GM21529 (cell line): Measurements from ENCODE around the gene MIEN1.
"Not testable (repeated sequence)": the region's sequence is repeated elsewhere in the genome, so short reads cannot be mapped to it uniquely, and the experiment has no call there.

Experiments used
- ATAC-seq: cut with Tn5 transposase; IDR thresholded peaks from one replicate; pipeline ENCODE4 v1.9.1; 2021; ENCODE audit not compliant: unreplicated experiment

The MIEN1 gene, protein sequence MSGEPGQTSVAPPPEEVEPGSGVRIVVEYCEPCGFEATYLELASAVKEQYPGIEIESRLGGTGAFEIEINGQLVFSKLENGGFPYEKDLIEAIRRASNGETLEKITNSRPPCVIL

DNA sequence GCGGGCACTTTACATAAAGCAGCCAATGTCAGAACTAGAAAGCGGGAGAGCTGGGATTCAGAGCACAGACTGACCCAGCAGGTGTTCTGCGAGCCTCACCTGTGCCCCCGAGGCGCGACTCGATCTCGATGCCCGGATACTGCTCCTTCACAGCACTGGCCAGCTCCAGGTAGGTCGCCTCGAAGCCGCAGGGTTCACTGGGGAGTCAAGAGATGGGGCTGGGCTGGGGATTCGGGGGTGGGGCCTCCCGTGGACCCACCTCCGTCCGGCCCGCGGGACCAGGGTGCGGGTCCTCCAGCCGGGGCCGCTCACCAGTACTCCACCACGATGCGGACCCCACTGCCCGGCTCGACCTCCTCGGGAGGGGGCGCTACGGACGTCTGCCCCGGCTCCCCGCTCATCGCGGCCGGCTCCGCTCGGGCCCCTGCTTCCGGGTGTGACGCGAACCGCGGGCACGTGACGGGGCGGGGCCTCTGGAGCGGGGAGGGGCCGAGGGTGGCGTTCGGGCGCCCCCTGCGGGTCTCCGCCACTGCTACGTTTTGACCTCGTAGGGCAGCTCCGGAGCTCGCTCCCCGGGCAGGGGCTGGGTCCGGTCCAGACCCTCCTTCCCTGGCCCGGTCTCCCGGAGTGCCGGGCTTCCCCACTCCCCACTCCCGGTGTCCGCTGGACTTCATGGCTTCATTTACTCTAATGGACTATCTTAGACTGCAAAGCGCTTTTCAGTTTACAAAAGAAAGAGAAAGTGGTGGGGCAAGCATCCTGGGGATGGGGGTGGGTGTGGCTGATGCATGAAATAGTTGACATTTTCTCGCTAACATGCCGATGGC, at the start of gene MIEN1:
Gene MIEN1, minus strand, starts transcription at position 438 of the 827 bp plus-strand sequence. Its CDS starts 37 bp downstream, at position 401.
- peak; percentile 84 for ATAC-seq

DNA sequence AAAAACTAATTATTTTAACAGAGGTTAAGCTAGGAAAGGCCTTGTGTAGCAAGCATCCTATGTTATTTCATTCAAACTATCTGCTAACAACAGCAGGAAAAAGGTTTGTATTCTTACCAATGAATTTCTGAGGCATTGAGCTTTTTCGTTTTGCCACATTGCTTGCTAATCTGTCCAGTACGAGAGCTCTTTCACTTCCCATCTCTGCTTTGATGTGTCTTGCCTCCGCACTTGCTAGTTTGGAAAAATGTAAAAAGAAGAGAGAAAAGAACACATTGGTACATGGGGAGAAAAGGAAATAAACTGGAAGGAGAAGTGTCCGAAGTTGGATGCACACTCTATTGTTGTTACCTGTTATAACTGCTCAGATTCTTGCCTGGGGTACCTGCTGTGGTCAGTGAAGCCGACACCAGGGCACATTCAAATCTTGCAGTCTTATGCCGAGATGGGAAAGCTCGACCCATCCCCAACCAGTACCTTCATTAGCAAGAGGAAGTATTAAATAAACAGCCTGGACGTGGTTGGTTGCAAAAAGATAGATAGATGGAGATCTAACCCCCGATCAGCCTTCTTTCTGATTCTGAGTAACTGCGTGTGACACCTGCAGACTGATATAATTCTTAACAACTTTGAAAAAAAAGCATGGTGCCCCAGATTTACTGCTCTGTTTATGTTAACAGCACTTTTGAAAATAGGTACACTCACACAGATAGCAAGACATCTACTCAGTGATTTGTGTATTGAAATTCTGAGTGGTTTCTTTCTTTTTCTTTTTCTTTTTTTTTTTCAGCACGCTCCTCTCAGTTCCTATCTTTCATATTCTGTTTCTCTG, 47.4 kb upstream of the MIEN1 start:
- peak; percentile 49 for ATAC-seq

DNA sequence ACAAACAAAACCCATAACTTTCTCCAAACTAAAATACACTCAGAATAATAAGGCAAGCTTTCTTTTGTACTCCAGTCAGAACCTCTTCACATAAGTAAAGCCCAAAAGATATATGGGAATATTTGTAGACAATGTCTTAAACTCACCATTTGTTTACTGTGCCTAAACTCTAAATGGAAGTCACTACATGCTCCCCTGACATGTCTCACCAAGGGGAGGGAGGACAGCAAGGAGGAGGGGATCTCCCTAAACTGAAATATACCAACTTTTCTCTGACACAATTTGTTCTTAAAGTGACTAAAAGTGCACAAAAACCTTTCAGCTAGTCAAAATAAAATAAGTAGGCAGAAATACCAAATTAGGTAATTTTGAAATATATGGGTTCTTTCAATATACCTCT, 45.9 kb upstream of the MIEN1 start:
- ATAC-seq: no peak

DNA sequence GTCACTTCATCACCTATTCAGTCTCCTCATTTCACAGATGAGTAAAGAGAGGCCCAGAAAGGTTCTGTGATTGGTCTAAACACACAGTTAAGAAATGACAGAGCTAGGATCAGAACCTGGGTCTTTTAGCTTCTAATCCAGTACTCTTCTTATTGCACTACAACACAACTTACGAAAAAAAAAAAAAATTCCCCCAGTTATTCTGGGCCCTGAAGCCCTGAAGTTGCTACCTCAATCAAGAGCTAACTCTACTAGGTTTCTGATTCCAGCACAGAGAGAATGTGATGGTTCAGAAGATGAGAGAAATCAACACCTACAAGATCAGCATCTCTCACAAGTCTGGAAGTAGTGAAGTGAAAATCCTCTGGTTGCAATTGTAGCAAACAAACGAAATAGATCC, 44.7 kb upstream of the MIEN1 start:
- no peak for ATAC-seq

DNA sequence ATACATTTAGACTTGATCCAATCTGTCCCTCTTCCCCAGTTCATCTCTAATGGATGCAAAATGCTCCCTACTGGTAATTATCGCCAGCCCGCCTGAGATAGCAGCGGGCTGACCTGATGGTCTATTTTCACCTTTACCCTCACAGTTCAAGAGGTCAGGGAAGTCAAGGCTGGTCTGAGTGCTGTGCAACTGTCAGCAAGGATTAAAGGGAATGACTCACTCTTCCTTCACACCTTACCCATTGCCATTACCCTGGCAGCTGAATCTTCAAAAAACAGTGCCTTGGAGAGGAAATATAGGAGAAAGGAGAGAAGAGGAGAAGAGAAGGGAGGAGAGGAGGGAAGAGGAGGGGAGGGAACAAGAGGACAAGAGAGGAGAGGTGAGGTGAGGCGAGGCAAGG, 43.7 kb upstream of the MIEN1 start:
- no peak for ATAC-seq

DNA sequence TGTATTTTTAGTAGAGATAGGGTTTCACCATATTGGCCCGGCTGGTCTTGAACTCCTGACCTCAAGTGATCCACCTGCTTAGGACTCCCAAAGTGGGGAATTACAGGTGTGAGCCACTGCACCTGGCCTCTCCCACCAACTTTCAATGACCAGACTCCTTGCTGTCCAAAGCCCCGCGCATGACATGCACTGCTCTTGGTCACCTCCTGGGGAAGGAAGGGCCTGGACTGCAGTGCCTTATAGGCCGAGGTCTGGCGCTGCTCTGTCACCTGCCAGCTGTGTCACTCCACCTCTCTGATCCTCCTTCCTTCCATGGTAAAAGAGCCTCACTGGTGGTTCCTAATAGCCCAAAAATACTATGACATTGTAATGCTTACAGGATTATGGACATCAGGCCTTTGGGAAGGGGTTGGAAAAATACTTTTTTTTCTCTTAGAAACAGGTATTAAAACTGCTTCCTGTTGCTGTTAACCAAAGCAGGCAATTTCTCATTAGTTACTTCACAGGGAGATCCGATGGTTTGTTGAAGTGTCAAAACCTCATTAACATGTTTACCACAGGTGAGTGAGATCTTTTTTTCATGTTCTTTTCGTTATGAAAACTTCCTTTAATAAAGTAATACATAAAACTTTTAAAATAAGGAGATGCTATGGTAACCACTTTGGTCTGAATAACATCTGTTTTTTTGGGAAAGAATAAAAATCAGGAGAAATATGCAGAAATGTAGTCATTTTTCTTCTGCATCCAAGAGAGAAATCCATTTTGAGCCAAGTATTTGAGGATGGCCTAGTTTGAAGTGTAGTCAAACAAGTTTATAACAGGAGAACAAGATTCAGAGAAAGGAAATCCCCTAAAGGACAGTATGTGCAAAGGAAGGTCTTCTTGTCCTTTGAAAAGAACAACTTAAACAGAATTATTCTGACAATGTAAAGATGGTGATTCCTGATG, 42.9 kb upstream of the MIEN1 start:
- no peak for ATAC-seq

DNA sequence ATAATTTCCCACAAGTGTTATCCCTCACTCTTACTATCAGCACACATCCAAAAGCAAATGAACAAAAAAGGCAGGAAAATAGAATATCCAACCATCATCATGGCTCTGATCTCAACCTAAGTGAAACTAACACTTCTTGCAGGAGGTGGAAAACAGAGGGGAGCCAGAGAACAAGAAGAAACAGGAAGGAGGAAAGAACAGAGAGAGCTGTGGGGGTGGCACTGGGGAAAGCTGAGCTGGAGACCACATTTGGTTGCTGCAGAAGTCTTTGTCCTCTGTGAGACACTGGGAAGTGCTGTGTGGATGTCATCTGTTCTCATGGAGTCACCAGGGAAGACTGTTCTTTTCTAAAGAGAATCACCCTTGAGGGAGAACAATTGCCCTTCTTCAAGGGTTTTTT, 42.1 kb upstream of the MIEN1 start:
- no peak for ATAC-seq

DNA sequence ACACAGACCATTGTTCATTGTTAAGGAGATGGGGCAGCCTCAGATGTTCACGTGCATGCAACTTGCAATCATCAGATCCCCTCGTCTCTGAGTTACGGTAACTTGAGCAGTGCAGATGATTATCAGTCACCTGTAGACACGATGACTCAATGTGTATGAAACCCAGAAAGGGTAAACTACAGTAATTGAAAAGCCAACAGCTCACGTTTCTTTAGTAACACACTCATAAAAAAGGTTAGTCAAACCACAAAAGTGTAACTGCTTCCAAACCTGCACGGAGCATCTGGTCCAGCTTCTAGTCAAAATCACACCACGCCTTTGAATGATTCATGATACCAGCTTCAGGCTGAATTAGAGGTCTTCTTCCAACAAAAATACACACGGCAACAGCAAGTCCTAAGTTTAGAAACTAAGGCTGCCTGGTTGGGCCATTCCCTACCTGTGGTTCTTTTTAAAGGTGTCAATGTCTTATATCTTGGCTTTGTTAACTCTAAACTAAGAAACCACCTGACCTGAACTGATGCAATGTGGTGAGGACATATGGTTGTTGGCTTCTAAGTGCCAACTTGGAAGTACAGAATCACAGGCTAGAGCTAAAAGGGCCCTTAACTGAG, 39.7 kb upstream of the MIEN1 start:
- peak; percentile 57 for ATAC-seq

DNA sequence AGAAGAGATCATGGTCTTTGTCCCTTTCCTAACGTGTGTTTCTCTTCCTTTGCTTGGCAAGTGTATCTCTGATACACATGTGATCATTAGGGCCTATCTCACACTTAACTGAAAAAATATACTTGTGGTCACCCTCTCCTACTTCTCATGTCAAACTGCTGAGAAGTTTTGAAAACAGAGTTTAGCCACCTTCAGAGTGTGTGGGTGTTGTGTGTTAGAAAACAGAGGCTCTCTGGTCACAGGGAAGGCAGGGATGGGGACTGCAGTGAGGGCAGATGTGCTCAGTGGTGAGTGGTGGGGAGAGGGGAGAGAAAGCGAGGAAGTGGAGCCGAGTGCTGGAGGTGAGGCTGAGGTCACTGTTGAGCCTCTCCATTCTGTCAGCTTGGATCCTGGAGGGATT, 36.8 kb upstream of the MIEN1 start:
- no peak for ATAC-seq

DNA sequence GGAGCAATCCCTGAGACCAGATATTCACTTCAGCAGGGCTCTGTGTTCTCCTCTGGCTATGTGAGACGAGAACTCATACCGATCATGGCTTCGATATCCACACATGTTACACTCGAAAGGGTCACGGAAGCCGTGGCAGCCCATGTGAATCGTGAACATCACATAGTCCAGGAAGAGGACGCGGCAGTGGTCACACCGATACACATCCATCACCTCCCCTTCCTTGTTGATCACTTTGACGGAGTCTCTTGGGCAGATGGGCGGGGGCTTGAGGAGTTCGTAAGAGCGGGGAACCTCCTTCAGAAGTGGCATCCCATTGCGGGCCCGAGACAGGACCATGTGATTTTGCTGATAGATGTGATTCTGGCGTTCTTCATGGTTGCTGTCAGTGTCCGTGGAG, 35.4 kb upstream of the MIEN1 start:
- ATAC-seq: no peak

DNA sequence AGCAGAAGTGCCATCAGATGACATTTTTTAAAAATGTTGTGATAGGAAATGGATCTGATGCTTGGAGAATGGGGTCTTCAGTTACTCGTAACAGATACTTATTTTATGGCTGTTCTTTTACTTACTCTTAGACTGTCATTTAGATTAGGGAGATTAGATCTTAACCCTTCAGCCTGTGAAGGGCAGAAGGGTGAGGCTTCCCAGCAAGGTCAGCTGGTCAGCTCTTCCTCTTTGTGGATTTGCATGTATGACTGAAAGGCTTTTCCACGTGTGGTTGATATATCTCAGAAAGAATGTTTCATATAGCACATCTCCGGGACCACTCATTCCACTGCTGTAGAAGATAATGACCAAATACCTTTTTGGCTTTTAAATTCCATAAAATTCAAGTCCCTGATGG, 34.8 kb upstream of the MIEN1 start:
- ATAC-seq: no peak

DNA sequence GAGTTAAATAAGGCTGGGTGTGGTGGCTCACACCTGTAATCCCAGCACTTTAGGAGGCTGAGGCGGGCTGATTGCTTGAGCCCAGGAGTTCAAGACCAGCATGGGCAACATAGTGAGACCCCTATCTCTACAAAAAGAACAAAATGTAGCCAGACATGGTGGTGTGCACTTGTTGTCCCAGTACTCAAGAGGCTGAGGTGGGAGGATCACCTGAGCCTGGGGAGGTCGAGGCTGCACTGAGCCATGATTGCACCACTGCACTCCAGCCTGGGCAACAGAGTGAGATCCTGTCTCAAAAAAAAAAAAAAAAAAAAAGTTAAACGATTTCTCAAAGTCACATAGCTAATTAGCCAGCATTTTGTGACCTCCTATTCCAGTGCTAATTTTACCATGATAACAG, 33.8 kb upstream of the MIEN1 start:
- ATAC-seq: not testable (repeated sequence)

DNA sequence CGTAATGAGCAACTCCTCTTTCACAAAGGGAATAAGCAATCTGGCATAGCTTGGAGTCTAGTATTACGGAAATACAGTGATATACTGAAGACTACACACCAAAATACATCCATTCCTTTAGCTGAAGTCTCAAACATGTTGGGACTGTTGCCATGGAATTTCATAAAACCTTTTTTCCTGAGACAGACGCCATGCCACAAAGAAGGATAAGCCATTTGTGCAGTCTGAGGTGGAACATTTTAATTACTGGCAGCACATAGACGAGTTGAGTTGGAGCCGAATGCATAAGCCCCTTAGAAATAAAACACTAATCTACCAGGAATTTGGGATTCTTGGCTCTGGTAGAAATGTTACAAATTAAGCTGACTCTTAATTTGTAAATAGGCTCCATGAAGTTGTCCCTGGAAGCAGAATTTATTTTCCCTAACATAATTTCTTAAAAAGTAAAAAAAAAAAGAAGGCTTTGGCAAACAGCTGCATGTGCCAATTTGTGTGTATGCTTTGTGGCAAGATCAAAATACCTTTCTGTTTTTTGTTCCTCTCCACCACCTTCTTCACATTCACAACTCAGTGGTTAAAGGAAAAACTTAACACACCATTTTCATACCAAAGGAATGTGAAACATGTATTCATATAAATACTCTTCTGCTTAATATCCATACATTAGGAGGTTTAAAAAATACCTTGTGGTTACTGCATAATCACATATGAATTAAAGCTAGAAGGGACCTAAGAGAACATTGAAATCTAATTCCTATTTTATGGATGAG, 32.9 kb upstream of the MIEN1 start:
- no peak for ATAC-seq

DNA sequence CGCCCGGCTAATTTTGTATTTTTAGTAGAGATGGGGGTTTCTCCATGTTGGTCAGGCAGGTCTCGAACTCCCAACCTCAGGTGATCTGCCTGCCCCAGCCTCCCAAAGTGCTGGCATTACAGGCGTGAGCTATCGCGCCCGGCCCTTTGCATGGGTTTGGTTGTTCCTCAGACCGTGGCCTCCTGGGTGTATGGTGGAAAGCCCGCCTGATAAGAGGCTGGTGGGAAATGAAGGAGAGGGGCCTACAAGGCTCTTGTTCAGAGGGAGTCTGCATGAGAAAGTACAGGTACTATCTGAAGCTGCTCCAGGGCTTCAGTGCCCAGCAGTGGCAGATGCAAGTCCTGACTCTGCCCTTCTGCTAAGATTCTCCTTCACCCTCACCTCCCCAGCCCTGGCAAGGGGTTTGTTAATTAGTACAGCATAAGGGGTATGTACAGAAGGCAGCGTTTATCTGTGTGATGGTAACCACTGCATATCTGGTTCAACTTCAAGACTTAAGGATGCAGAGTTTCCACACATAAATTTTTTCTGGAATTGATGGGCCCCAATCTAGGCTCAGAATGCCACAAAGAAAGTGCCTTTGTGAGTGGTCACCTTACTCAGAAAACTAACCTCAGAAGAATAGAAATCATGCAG, 31.6 kb upstream of the MIEN1 start:
- ATAC-seq: no peak

DNA sequence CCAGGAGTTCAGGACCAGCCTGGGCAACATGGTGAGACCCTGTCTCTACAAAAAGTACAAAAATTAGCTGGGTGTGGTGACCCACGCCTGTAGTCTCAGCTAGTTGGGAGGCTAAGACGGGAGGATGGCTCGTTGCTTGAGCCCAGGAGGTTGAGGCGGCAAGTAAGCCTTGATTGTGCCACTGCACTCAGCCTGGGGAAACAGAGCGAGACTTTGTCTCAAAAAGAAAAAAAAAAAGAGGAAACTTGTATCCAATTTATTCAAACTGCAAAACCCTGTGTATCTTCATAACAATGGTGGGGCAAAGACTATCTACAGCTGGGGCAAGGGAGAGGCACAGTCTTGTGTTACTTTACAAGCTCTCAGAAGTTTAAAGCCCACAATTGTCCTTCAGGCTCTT, 28.9 kb upstream of the MIEN1 start:
- ATAC-seq: no peak

DNA sequence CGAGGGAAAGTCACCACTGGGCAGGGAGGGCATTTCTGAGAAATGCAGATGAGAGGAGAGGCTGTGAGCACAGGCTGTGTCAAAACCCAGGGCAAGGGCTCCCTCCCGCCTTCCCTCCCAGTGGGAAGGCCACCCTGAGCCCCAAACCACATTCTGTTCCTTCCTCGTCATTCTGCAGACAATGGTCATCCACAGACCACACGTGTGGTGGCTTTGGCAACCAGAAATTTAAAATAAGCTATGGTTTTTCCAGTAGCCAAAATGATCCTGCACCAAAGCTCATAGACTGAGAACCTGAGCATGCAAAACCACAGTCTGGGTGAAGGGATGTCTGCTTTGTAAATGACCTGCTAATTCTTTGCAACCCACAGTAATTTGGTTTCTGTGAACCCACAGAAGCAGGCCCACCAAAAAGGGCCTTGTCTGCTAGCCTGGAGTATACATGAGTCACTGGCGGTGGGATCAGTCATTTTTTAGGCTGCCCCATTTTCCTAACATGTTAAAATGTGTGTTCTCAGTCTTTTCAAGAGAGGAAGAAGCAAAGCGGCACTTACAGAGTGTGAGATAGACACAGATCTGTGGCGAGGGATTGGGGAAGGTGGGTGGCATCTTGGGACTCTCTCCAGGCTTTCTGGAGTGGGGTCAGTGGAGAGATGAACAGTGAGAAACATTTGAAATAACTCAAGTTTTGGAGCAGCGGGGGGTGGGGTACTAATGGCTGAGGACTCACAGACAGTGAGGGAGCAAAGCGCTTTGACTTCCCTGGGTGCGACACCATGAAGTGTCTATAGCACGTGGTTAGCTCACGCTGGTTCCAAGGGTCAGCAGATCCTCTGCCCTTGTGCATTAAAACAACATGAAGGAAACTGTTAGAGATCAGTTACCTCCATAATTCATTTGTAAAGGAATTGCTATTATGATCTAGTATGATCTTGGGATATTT, 27.9 kb upstream of the MIEN1 start:
- no peak for ATAC-seq

DNA sequence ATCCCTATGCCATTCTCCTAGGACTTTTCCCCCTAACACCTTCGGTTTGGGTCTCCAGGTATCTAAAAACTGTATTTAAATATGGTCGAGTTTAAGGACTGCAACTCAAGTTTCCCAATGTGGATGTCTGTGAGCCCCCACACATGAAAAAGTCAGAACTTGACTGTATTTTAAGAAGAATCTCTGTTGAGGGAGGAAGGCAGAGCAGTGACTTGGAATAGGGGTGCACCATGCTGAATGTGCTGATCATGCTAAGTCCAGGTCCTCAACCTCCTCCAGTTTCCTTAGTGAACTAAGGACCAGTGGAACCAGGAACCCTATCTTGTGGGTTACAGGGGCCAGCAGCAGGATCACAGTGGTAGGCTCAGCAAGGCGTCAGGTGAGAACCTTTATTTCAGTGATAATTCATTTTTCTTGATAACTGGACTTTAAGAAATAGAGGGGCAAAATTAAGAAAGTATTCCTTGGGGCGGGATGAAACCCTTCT, 26.9 kb upstream of the MIEN1 start:
- ATAC-seq: no peak
